ENCODE measurements around the gene TAS2R1. TPM values are rescaled to one million over a fixed set of nuclear protein-coding genes. Genes with fewer than 3 reads are reported as not detected.

Gene TAS2R1
- total RNA-seq, 1 experiment from 2014 or later: not detected

DNA sequence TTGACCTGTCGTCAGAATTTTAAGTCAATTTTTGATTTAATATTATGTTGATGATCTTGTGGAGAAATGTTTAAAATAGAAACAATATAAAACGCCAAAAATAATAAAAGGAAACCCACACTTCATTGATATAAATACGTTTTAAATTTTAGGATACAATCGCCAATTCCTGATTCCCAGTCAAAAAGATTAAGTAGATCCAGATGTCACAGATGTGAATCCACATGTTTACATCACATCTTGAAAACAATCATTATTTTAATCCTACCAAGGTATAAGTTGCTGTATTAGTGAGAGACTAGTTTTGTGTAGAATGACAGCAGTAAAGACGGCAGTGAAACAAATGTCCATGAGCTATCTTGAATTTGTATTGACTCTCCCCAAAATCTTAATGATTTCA lies 4.9 kb downstream of the TAS2R1 start:
- POLR2A ChIA-PET: no interaction called here
- Mint-ChIP-seq H3K4me3 (no peak overlapping the region), H3K4me1 (peaks cover 5% of the 10 kb centered on the region), H3K9me3 (no peaks in the 10 kb centered on the region), H3K27ac (no peak overlapping the region), H3K36me3 (no peaks in the 10 kb centered on the region), H3K27me3 (ENCODE audit: low read depth) (no peaks in the 10 kb centered on the region)
- ATAC-seq (no peak), DNase-seq (ENCODE audit: low spot score) (no peak)
- CTCF ChIA-PET: no interaction called here
- TF ChIP-seq CREB1 (CRISPR knock-in tag; IDR thresholded peaks at IDR 0.05): no peak
- TF ChIP-seq, protein P1, sequence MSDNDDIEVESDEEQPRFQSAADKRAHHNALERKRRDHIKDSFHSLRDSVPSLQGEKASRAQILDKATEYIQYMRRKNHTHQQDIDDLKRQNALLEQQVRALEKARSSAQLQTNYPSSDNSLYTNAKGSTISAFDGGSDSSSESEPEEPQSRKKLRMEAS (CRISPR knock-in tag; IDR thresholded peaks at IDR 0.05): no peak
- TF ChIP-seq, protein P2, sequence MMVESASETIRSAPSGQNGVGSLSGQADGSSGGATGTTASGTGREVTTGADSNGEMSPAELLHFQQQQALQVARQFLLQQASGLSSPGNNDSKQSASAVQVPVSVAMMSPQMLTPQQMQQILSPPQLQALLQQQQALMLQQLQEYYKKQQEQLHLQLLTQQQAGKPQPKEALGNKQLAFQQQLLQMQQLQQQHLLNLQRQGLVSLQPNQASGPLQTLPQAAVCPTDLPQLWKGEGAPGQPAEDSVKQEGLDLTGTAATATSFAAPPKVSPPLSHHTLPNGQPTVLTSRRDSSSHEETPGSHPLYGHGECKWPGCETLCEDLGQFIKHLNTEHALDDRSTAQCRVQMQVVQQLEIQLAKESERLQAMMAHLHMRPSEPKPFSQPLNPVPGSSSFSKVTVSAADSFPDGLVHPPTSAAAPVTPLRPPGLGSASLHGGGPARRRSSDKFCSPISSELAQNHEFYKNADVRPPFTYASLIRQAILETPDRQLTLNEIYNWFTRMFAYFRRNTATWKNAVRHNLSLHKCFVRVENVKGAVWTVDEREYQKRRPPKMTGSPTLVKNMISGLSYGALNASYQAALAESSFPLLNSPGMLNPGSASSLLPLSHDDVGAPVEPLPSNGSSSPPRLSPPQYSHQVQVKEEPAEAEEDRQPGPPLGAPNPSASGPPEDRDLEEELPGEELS (CRISPR knock-in tag; IDR thresholded peaks at IDR 0.05): no peak
- TF ChIP-seq, protein P3, sequence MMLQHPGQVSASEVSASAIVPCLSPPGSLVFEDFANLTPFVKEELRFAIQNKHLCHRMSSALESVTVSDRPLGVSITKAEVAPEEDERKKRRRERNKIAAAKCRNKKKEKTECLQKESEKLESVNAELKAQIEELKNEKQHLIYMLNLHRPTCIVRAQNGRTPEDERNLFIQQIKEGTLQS (CRISPR knock-in tag; conservative IDR thresholded peaks at IDR 0.05): no peak
- TF ChIP-seq ZNF512 (CRISPR knock-in tag; IDR thresholded peaks at IDR 0.05; ENCODE audit: borderline replicate concordance): no peak
- no peak for TF ChIP-seq KAT7 (CRISPR knock-in tag; IDR thresholded peaks at IDR 0.05; ENCODE audit: borderline replicate concordance)
- TF ChIP-seq, protein P4, sequence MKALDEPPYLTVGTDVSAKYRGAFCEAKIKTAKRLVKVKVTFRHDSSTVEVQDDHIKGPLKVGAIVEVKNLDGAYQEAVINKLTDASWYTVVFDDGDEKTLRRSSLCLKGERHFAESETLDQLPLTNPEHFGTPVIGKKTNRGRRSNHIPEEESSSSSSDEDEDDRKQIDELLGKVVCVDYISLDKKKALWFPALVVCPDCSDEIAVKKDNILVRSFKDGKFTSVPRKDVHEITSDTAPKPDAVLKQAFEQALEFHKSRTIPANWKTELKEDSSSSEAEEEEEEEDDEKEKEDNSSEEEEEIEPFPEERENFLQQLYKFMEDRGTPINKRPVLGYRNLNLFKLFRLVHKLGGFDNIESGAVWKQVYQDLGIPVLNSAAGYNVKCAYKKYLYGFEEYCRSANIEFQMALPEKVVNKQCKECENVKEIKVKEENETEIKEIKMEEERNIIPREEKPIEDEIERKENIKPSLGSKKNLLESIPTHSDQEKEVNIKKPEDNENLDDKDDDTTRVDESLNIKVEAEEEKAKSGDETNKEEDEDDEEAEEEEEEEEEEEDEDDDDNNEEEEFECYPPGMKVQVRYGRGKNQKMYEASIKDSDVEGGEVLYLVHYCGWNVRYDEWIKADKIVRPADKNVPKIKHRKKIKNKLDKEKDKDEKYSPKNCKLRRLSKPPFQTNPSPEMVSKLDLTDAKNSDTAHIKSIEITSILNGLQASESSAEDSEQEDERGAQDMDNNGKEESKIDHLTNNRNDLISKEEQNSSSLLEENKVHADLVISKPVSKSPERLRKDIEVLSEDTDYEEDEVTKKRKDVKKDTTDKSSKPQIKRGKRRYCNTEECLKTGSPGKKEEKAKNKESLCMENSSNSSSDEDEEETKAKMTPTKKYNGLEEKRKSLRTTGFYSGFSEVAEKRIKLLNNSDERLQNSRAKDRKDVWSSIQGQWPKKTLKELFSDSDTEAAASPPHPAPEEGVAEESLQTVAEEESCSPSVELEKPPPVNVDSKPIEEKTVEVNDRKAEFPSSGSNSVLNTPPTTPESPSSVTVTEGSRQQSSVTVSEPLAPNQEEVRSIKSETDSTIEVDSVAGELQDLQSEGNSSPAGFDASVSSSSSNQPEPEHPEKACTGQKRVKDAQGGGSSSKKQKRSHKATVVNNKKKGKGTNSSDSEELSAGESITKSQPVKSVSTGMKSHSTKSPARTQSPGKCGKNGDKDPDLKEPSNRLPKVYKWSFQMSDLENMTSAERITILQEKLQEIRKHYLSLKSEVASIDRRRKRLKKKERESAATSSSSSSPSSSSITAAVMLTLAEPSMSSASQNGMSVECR (CRISPR knock-in tag; IDR thresholded peaks at IDR 0.05; ENCODE audit: borderline replicate concordance): no peak
- TF ChIP-seq, protein P5, sequence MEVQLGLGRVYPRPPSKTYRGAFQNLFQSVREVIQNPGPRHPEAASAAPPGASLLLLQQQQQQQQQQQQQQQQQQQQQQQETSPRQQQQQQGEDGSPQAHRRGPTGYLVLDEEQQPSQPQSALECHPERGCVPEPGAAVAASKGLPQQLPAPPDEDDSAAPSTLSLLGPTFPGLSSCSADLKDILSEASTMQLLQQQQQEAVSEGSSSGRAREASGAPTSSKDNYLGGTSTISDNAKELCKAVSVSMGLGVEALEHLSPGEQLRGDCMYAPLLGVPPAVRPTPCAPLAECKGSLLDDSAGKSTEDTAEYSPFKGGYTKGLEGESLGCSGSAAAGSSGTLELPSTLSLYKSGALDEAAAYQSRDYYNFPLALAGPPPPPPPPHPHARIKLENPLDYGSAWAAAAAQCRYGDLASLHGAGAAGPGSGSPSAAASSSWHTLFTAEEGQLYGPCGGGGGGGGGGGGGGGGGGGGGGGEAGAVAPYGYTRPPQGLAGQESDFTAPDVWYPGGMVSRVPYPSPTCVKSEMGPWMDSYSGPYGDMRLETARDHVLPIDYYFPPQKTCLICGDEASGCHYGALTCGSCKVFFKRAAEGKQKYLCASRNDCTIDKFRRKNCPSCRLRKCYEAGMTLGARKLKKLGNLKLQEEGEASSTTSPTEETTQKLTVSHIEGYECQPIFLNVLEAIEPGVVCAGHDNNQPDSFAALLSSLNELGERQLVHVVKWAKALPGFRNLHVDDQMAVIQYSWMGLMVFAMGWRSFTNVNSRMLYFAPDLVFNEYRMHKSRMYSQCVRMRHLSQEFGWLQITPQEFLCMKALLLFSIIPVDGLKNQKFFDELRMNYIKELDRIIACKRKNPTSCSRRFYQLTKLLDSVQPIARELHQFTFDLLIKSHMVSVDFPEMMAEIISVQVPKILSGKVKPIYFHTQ (CRISPR knock-in tag; IDR thresholded peaks at IDR 0.05): no peak
- no peak for TF ChIP-seq PRDM15 (CRISPR knock-in tag; IDR thresholded peaks at IDR 0.05)
- no peak for TF ChIP-seq ATF1 (CRISPR knock-in tag; IDR thresholded peaks at IDR 0.05)
- no peak for TF ChIP-seq TP53 (CRISPR knock-in tag; IDR thresholded peaks at IDR 0.05)
- no peak for TF ChIP-seq E2F1 (CRISPR knock-in tag; IDR thresholded peaks at IDR 0.05)
- TF ChIP-seq CREM (CRISPR knock-in tag; IDR thresholded peaks at IDR 0.05): no peak
- TF ChIP-seq NFYB (CRISPR knock-in tag; conservative IDR thresholded peaks at IDR 0.05; ENCODE audit: low read depth): no peak
- TF ChIP-seq GTF2I (CRISPR knock-in tag; conservative IDR thresholded peaks at IDR 0.05): no peak
- TF ChIP-seq, protein P6, sequence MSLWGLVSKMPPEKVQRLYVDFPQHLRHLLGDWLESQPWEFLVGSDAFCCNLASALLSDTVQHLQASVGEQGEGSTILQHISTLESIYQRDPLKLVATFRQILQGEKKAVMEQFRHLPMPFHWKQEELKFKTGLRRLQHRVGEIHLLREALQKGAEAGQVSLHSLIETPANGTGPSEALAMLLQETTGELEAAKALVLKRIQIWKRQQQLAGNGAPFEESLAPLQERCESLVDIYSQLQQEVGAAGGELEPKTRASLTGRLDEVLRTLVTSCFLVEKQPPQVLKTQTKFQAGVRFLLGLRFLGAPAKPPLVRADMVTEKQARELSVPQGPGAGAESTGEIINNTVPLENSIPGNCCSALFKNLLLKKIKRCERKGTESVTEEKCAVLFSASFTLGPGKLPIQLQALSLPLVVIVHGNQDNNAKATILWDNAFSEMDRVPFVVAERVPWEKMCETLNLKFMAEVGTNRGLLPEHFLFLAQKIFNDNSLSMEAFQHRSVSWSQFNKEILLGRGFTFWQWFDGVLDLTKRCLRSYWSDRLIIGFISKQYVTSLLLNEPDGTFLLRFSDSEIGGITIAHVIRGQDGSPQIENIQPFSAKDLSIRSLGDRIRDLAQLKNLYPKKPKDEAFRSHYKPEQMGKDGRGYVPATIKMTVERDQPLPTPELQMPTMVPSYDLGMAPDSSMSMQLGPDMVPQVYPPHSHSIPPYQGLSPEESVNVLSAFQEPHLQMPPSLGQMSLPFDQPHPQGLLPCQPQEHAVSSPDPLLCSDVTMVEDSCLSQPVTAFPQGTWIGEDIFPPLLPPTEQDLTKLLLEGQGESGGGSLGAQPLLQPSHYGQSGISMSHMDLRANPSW (CRISPR knock-in tag; conservative IDR thresholded peaks at IDR 0.05; ENCODE audit: low read depth): no peak
- TF ChIP-seq ERG (CRISPR knock-in tag; IDR thresholded peaks at IDR 0.05): no peak
